Middle frontal gyrus (tissue), 1 donor: ENCODE data around the gene CNTD1.

Experiments used
- DNase-seq: peaks from one replicate; pipeline ENCODE4 v3.0.0-alpha.2; 2015; ENCODE audit warnings: low spot score; ENCODE audit errors: extremely low spot score

The CNTD1 gene

DNA sequence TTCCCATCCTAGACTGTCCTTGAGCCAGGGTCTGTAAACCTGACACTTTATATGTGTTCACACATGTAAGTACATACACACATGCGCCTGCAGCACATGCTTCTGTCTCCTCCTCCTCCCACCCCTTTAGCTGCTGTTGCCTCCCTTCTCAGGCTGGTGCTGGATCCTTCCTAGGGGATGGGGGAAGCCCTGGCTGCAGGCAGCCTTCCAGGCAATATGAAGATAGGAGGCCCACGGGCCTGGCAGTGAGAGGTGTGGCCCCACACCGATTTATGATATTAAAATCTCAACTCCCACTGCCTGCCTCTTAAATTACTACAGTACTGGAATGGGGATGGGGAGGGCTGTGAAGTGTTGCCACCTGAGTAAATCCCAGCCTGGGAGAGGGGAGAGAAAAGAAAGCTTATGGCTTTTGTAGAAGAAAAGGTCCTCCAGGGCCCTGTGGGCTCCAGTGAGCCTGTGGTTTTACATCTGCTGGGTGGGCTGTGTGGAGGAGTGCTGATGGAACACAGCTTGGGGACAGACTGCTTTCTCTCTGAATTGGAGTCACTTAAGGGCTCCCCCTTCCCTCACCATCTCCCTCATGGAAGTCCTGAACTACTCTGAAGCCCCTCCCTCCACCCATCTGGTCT, 19.2 kb upstream of the CNTD1 start:
- no peak for DNase-seq

DNA sequence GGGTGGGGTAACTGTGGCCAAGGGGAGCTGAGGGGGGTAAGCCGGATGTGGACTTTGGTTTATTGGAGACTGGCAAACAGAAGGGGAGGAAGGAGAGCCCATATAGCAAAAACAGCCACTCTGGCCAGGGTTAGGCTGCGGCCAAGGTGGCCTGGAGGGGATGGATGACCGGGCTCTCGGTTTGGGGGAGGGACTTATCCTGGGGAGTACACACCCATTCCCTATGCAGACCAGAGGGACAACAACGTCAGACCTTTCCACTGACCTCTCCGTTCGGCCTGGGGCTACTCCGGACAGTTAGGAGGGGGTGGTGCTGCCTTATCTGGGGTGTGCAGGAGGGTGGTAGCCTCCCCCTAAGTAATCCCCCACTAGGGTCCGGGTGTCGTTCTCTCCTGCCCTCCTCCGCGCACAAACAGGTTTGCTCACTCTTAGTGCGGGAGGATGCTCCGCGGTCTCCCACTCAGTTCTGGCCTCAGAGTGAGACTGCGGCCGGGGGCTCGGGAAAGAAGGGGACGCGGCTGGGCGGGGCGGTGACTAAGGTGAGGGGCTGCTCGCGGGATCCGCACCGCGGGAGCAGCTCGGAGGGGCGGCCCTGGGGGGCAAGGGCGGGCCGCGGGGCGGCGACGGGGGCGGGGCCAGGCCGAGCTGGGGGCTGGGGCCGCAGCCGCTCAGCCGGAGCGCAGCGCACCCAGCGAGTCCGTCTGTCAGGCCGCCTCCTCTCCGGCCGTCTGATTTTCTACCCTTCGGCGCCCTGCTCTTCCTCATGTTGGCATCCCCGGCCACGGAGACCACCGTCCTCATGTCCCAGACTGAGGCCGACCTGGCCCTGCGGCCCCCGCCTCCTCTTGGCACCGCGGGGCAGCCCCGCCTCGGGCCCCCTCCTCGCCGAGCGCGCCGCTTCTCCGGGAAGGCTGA, 18.5 kb upstream of the CNTD1 start, which contains the start of gene WNK4:
TSS of gene WNK4 (plus strand) at position 675 of the 915 bp plus-strand sequence. CDS start at position 764, 89 bp downstream.
- no peak for DNase-seq

DNA sequence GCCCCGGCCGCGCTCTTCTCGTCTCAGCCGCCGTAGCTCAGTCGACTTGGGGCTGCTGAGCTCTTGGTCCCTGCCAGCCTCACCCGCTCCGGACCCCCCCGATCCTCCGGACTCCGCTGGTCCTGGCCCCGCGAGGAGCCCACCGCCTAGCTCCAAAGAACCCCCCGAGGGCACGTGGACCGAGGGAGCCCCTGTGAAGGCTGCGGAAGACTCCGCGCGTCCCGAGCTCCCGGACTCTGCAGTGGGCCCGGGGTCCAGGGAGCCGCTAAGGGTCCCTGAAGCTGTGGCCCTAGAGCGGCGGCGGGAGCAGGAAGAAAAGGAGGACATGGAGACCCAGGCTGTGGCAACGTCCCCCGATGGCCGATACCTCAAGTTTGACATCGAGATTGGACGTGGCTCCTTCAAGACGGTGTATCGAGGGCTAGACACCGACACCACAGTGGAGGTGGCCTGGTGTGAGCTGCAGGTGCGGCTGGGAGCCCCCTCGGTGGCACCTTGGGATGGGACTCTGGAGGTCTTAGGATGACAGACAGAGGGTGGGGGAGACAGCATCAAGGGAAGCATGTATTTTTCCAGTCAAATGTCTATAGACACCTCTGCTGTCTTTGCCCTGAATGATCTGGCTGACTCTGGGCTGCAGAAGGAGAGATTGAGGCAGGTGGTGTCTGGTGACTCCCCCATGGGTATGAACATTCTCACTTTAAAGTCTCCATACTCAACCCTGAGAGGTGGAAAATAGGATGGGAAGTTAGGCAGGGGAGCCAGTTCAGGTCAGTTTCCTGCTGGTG, 17.6 kb upstream of the CNTD1 start:
- DNase-seq: no peak

DNA sequence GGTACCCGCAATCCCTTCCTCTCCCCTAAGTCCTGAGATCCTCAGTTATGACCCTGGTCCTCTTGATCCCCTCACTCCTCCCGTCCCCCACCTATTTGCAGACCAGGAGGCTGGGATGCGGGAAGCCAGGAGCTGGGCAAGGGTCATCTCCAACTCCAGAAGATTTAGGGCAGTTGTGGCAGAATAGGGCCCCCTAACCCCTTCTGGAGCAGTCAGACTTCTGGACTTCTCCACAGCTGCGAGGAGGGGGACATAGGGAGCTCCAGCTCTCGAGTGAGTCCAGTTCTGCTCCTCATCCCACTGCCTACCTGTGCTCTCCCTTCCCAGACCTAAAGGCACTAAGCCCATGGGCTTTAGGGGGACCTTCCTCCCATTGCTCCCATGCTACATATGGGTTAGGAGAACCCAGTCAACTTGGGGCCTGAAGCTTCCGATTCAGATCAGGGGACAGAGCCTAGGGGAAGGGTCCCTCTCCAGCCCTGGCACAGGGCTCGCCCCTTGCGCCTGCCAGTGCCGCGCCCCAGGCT, 17.0 kb upstream of the CNTD1 start:
- DNase-seq: no peak

DNA sequence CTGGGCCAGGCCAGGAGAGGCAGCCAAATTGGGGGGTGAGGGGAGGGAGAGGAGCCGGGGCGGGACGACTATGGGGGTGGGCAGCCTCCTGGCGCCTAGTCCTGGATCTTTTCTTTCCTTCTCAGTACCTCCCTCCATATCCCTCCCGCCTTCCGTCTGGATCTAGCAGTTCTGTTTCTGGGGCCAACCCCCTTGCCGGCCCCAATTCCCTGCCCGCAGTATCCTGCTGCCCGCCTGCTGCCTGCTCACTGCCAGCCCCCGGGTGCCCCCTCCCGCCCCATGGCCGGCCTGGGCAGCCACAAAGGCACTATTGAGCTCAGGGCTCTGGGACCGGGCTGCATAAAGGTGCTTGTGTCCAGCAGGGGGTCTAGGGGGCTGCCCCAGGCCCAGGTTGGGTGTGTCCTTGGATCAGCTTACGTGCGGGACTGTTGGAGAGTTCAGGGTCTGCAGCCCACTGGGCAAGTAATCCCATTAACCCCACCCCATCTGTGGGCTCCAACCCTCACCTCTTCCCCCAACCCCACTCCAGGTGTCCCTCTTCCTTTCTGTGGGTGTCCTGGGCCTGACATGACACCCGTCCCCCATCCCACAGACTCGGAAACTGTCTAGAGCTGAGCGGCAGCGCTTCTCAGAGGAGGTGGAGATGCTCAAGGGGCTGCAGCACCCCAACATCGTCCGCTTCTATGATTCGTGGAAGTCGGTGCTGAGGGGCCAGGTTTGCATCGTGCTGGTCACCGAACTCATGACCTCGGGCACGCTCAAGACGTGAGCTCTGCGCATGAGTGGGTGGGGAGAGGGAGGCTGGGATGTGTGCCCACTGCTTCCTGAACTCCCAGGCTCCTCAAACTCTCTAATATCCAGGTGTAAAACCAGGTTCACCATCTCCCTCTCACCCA, 16.2 kb upstream of the CNTD1 start:
- DNase-seq: no peak

DNA sequence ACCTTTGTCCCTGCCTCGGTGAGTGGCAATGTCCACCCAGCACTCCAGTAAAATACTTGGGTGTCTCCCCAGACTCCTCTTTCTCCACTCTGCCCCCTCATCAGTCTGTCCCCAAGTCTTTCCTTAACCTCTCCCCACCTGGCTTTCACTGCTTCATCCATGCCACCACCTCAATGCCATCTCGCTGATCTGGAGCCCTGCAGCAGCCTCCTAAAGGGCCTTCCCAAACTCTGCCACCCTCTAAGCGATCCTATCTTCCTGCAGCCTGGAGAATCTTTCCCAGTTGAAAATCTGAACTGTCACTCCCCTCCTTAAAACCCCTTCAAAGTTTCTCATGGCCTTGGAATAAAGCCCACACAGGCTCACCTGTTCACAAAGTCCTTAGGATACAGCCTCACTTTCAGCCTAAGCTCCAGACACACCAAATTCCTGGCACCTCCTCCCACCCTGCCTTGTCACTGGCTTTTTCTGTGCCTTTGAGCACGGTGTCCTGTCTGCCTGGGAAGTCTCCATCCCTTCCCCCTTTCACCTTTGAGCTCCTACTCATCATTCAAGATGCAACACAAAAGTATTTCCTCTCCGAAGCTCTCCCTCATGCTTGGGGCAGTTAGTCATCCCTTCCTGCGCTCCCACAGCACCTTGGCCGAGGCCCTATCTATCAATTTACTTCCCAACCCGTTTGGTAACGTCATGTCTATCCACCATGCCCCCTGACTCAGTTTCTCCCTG, 15.4 kb upstream of the CNTD1 start:
- DNase-seq: no peak

DNA sequence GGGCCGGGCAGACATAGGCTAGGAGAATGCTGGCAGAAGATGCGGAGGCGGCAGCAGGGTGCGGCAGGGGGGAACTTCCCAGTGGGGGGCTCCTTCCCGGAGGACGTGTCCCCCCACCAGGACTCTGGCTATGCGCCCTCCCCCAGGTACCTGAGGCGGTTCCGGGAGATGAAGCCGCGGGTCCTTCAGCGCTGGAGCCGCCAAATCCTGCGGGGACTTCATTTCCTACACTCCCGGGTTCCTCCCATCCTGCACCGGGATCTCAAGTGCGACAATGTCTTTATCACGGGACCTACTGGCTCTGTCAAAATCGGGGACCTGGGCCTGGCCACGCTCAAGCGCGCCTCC, 14.9 kb upstream of the CNTD1 start:
- DNase-seq: no peak

DNA sequence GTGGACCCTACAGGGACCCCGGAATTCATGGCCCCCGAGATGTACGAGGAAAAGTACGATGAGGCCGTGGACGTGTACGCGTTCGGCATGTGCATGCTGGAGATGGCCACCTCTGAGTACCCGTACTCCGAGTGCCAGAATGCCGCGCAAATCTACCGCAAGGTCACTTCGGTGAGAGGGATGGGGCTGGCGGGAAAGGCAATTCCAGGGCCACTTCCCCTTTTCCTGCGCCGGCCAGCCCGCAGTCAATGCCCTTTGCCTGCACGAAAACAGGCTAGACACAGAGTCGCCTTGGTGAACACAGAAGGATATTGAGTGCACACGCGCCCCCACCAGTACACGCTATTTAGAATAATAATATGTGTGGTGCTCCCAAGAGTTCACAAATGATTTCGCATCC, 14.3 kb upstream of the CNTD1 start:
- no peak for DNase-seq

DNA sequence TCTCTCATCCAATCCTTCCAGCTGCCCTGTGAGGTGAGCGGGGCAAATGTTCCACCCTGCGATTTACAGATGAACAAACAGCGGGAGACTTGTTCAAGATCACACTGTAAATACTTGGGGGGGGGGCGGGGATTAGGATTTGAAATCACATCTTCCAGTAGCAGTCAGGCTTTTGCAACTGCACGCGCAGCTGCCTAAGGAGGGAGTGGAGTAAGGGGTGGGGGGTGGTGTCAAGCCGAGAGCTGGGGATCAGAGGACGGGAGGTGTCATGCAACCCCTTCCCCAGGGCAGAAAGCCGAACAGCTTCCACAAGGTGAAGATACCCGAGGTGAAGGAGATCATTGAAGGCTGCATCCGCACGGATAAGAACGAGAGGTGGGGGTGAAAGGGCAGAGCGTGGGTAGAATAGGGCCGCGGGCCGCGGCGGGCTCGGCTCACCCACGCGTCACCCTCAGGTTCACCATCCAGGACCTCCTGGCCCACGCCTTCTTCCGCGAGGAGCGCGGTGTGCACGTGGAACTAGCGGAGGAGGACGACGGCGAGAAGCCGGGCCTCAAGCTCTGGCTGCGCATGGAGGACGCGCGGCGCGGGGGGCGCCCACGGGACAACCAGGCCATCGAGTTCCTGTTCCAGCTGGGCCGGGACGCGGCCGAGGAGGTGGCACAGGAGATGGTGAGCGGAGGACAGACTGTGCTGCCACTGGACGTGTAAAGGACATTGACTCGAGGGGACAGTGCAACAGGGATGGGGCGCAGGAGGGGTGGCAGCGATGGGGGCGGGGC, 13.7 kb upstream of the CNTD1 start:
- DNase-seq: no peak

DNA sequence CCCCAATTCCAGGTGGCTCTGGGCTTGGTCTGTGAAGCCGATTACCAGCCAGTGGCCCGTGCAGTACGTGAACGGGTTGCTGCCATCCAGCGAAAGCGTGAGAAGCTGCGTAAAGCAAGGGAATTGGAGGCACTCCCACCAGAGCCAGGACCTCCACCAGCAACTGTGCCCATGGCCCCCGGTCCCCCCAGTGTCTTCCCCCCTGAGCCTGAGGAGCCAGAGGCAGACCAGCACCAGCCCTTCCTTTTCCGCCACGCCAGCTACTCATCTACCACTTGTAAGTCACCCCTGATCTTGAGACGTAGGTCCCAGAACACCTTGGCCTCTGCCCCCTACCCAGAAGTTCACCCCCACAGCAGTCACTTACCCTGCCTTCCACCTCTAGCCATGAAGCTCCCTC, 11.4 kb upstream of the CNTD1 start:
- no peak for DNase-seq

DNA sequence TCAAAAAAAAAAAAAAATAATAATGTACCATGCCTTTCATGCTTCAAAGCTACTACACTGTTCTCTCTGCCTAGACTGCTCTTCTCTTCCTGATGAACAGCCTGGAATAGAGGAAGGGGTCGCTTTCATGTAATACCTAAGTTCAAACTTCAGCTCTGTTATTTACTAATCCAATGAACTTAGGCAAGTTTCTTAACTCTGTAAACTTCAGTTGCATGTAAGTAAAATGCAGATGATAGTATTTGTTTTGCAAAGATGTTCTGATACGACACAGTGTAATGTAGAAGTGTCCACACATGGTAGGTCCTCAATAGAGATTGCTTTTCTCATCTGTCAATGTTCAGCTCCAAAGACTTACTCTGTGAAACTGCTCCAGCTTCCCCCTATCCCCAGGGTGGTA, 6.7 kb upstream of the CNTD1 start:
- no peak for DNase-seq

DNA sequence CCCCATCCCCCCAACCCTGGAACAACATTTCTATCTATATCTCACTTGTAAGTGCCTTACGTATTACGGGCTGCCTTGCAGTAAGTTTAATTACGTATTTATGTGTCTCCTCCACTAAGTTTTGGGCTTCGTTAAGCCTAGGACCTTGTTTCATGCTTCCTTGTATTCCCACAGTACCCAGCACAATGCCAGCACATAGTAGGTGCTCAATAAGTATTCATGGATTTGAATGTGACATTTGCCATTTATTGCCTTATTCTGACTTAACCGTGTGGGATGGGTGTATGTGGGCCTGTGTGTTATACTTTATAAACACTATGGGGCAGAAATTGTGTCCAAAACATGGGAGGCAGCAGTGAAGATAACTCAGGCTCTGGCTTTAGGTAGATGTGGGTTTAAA, 6.1 kb upstream of the CNTD1 start:
- no peak for DNase-seq

DNA sequence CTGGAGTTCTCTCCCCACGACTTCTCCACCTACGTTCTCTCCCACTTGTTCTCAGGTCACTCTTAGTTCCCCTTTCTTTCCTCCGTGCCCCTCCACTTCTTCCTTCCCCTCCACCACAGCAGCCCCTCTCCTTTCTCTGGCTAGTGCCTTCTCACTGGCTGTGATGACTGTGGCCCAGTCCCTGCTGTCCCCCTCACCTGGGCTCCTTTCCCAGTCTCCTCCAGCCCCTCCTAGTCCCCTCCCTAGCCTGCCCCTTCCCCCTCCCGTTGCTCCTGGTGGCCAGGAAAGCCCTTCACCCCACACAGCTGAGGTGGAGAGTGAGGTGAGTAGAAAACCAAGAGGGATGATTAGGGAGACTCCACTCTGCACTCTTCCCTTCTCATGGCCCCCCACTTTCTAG, 3.6 kb upstream of the CNTD1 start:
- no peak for DNase-seq

DNA sequence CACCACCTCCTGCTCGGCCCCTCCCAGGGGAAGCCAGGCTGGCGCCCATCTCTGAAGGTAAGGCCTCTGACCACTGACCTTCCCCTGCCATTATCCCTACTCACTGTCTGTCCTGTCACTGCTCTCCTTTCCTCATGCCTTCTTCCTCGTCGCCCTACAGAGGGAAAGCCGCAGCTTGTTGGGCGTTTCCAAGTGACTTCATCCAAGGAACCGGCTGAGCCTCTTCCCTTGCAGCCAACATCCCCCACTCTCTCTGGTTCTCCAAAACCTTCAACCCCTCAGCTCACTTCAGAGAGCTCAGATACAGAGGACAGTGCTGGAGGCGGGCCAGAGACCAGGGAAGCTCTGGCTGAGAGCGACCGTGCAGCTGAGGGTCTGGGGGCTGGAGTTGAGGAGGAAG, 3.2 kb upstream of the CNTD1 start:
- DNase-seq: no peak

DNA sequence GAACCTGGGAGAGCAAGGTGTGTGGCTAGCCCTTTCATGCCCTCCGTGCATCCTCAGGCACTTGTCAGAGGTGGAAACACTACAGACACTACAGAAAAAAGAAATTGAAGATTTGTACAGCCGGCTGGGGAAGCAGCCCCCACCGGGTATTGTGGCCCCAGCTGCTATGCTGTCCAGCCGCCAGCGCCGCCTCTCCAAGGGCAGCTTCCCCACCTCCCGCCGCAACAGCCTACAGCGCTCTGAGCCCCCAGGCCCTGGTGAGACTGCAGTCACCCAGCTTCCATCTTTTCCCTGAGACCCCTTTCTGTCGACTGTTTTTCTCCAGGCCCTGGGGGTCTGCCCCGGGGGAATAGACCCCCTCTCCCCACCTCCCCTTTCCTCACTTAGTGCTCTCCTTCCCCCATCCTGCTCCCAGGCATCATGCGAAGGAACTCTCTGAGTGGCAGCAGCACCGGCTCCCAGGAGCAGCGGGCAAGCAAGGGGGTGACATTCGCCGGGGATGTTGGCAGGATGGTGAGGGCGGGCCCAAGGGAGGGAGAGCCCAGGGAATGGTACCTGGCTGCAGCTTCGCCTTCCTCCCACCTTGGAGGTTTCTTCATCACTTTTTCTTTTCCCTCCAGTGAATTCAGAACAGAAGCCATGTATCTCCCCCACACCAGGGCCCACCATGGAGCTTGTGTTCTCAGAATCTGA, 2.4 kb upstream of the CNTD1 start:
- DNase-seq: no peak

DNA sequence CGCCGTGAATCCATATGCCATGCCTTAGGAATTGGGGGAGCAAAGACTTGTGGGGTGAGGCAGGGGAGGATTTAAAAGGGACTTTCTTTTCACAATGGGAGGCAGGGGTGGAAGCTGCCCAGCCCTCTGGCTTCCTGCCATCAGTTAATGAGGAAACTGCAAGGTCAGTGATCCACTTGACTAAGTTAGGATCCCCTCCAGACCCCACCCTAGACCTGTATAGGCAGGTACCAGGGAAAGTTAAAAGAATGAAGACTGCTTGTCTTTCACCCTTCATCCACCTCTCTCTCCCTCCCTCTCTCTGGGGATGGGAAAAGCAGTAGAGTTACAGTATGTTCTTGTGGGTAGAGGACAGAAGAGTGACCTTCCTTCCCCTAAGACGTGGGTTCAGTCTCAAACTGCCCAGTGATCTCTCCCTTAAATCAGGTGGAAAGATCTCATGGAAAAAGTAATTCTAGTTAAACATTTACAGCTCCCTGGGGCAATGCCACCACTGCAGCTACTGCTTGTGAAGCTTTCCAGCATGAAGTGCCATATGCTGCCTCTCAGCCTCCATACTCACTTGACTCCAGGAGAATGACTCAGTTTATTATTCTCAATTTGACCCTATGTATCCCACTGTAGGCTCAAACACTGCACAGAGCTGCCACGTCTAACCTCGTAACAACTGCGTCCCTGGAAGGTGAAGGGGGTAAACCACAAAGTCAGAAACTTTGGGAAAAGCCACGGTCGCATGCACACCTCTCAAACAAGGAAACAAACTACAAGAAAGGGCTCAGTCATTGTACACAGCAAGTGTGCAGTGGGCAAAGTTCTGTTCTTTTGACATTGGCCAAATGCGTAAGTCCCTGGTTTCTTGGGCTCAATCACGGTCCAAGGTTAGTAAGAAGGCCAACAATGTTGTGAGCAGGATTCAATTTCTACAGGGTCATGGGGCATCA, 1.3 kb upstream of the CNTD1 start:
- DNase-seq: no peak

DNA sequence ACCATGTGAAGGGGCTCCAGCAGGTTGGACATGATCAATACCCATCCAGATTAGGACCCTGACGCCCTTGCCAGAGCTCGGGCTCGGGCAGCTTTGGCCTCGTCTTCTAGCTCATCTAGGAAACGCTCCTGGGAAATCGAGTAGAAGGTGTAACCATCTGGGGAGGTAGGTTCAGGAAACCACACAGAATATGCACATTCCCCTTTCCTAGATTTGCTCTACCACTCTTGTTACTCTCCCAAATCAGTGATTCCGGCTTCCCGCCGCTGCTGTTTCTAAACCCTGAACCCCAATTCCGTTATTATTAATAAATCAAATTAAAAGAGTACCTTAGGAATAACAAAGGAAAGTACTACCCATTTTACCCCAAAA, 664 bp upstream of the CNTD1 start:
- no peak for DNase-seq
